NCI-H524 treated with DMSO at 0.1 percent for 48 hours (cell line): ENCODE results near the gene CCT7.

Experiments used
- DNase-seq: peaks from one replicate; lab custom pipeline; 2025; lab: John Stamatoyannopoulos, UW

Gene CCT7

DNA sequence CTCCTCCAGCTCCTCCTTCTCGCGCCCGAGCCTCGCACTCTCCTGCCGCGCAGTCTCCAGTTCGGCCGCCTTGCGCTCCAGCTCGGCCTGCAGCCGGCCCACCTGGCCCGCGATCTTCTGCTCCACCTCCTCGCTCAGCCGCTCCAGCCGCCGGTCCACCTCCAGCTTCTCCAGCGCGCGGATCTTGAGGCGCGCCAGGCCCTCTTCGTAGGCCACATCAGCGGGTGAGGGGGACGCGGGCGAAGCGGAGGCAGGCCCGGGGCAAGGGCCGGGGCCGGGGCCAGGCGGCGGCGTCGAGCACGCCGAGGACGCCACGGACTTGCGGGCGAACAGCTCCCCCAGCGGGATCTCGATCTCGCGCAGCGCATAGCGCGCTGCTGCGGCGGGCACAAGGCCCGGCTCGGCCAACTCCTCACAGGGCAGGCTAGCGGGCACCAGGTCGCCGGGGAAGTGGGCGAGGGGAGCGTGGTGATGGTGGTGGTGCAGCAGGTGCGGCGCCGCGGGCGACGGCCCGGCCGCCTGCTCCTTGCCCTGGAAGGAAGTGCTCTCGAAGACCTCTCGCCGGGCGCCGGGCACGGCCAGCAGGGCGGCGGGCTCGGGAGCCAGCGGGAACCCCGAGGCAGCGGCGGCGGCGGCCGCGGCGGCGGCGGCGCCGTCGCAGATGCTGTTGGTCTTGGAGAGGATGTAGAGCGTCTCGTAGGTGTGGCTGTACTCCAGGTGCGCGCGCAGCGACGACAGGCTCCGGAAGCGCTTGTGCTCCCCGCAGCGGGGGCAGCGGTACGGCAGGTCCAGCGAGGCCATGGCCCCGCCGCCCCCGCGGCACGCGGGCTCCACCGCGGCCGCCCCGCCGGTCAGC, 35.0 kb downstream of the CCT7 start:
- DNase-seq, result peak; percentile 37

DNA sequence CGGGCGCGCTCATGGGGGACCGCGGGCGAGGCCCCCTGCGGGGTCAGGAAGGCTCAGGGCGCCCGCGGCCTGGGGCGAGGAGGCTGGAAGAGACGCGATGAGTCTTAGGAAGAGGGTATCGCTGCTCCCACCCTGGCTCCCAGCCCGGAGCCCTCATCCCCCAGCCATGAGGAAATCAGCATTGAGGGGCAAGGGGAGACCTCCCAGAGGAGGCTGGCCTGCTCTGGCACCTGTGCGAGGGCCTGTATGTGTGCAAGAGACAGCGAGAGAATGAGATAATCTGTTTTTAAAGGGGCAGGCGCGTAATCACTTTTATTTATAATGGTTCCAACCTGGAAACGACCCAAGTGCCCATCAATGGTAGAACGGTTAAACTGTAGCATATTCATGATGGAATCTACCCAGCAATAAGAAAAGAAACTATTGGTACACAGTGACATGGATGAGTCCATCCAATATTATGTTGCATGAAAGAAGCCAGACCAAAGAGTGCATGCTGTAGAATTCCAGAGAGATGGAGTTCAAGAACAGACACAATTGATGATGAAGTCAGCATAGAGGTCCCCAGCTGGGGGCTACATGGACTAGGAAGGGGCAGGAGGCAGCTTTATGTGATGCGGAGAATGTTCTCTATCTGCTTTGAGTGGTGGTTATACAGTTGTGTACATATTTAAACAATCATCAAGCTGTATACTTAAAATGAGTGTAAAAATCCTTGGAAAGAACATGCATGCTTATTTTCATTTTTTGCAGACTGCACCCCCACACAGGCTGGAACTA, 35.8 kb downstream of the CCT7 start:
- no peak for DNase-seq

GRCh38 chr2:73272270-73272669, 38.2 kb downstream of the CCT7 start:
- DNase-seq, result no peak

GRCh38 chr2:73279852-73280251, 45.7 kb downstream of the CCT7 start:
- no peak for DNase-seq

GRCh38 chr2:73281244-73281643, 47.1 kb downstream of the CCT7 start:
- no peak for DNase-seq

- no peak for DNase-seq
Observed at GRCh38 chr2:73282924-73283544, 48.9 kb downstream of the CCT7 start.

DNA sequence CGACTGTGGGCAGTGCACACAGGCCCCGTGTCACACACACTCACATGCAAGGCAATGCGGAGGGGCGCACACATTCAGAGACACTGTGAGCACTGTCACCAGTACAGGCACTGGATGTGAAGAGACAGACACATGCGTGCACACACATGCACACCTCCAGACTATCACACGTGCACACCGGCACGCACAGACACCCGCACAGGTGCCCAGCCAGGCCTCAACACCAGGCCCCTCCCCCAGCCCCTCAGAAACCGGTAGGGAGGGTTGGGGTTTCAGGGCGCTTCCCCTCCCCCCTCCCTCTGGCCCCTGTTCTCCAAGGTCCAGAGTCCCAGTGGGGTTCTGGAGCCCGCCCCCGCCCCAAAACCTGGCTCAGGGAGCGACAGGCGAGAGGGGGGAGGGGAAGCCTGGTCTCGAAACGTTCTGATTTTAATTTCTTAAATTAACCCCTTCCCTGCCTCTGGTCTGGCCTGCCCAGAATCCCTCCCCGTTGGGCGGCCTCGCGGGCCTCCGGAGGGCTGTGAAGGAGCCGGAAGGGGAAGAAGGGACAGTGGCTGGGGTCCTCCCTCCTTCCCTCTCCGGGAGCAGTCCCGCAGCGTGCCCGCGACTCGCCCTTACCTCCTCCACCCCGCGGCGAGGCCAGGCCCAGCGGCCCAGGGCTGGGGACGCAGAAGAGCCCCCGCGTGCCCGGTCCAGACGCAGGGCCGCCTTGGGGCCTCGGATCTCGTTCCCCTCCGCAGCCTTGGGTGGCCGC, 49.6 kb downstream of the CCT7 start:
- DNase-seq, result no peak

- DNase-seq, result no peak
Observed at GRCh38 chr2:73284296-73285158, 50.4 kb downstream of the CCT7 start, which contains the start of gene FBXO41. Gene FBXO41 (minus strand): TSS chr2:73284478. CDS start chr2:73269630, 14,848 bp downstream.

DNA sequence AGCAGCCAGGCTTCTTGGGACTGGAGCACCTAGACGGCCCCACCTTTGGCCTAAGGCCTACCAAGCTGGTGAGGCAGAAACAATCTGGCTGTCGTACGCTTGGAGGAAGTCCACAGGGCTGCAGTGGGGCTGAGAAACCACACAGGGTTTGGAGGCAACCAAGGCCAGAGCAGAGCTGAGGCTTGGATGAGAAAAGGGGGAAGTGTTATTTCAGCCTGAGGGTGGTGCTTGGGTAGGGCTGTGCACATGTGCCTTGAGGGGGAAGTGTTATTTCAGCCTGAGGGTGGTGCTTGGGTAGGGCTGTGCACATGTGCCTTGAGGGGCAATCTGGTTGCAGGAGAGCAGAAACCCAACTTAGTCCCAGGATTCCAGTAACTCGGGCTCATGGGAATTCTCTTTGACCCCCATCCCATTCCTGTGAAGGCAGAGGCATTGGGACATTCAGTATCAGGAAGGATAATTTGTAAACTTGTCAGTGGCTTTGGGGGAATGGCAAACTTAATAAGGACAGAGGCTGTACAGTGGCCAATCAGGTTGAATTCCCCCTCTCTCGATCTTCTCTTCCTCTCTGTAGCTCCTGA, 51.1 kb downstream of the CCT7 start:
- no peak for DNase-seq

GRCh38 chr2:73286134-73286655, 52.1 kb downstream of the CCT7 start:
- DNase-seq, result no peak

GRCh38 chr2:73289304-73289703, 55.2 kb downstream of the CCT7 start:
- DNase-seq, result no peak

- DNase-seq, result no peak
Observed at GRCh38 chr2:73290049-73290839, 56.1 kb downstream of the CCT7 start.

- no peak for DNase-seq
Observed at GRCh38 chr2:73291093-73291460, 57.0 kb downstream of the CCT7 start.

- DNase-seq, result no peak
Observed at GRCh38 chr2:73291461-73292315, 57.6 kb downstream of the CCT7 start.

DNA sequence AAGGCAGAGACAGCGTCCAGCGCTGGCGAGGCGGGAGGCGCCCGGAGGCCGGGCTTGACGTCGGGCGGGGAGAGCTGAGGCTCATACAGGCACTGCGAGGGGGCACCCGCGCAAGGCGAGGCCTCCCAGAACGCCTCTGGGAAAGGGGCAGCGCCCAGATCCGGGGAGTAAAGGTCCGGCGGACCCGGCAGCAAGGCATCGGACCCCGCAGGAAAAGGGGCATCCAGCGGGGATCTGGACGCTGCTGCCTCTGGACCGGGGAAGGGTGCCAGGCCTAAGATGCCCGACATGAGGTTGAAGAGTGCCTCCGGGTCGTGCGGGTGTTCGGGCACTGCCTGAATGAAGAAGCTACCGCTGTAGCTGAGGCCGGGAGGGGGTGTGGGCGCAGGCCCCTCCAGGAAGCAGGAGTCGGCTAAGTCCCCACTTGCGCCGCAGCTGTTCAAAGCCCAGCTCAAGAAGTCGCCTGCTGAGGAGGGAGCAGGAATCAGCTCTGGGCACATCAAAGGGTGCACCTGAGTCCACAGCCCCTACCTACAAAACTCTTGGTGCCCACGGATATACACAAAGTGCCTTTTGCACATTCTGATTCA, 58.3 kb downstream of the CCT7 start:
- no peak for DNase-seq

GRCh38 chr2:73292906-73293533, 58.9 kb downstream of the CCT7 start:
- no peak for DNase-seq

DNA sequence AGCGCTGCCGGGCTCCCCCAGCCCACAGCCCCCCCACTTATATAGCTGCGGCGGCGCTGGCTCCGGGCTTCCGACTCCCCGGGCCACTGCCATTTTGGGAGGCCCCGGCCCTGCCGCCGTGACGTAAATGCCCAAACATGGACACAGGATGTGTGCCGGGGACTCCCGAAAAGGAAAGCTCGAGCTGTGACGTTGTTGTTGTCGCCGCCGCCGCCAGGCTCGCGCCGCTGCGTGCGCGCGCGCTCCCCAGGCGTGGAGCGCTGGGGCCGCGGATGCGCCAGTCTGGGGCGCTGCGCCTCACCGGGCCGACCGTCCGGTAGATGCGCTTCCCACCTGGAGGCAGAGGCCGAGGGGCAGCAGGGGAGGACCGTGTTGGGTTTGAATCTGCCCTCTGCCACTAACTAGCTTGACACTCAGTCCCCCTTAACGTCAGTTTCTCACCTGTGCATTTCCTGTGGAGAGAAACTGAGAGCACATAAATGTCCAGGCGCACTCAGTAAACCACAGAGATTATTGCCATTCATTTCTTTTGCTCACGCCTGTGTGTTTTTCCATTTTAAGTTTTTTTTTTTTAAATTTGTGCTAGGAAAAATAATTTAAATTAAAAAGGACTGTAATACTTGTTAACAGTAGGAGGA, 59.5 kb downstream of the CCT7 start, which contains the start of gene EGR4:
EGR4 (minus strand) TSS at position 15 of the 638 bp plus-strand sequence. CDS start 231 bp downstream, outside the sequence.
- no peak for DNase-seq
